MM.1S (cell line): ENCODE results near the gene ZNF275.

ENCODE experiments used
- CTCF ChIP-seq: fragments of 300-600 bp; sonication (generic); IDR thresholded peaks from 2 replicates; pipeline ENCODE4 v1.5.1; 2016; ENCODE audit warnings: antibody characterized with exemption, low read length, mixed read lengths
- EZH2 ChIP-seq: fragments of 300-600 bp; sonication (generic); optimal IDR thresholded peaks from 2 replicates; pipeline ENCODE3; 2017; ENCODE audit warnings: low read depth, mild to moderate bottlenecking, antibody characterized with exemption, low read length, mixed read lengths
- EZH2phosphoT487 ChIP-seq: fragments of 300-600 bp; sonication (generic); IDR thresholded peaks from 2 replicates; pipeline ENCODE4 v1.6.1; 2018; ENCODE audit warnings: antibody characterized with exemption, low read length

GRCh38 chrX:153388722-153389459 lies 54.9 kb downstream of the ZNF275 start:
- TF ChIP-seq CTCF (no peak), EZH2 (no peak), EZH2phosphoT487 (no peak)
